Glomerular endothelial cell (primary cell): ENCODE data around the gene CAB39. TPM values are rescaled to one million over a fixed set of nuclear protein-coding genes. Genes with fewer than 3 reads are reported as not detected.
"Not testable (repeated sequence)": the region's sequence is repeated elsewhere in the genome, so short reads cannot be mapped to it uniquely, and the experiment has no call there.

Experiments
- DNase-seq: peaks from one replicate; pipeline ENCODE4 v3.0.0-alpha.2; 2011; ENCODE audit warnings: low read depth, low spot score; ENCODE audit errors: extremely low read depth
- total RNA-seq: library from RNA; depleted of rRNA; stranded (reverse); fragments of >200 nt; gene quantifications from 2 replicates; pipeline ENCODE4 v1.2.3, GENCODE V29; 2015

The CAB39 gene
- total RNA-seq, 1 donor from 2014 or later = 70.9 TPM

DNA sequence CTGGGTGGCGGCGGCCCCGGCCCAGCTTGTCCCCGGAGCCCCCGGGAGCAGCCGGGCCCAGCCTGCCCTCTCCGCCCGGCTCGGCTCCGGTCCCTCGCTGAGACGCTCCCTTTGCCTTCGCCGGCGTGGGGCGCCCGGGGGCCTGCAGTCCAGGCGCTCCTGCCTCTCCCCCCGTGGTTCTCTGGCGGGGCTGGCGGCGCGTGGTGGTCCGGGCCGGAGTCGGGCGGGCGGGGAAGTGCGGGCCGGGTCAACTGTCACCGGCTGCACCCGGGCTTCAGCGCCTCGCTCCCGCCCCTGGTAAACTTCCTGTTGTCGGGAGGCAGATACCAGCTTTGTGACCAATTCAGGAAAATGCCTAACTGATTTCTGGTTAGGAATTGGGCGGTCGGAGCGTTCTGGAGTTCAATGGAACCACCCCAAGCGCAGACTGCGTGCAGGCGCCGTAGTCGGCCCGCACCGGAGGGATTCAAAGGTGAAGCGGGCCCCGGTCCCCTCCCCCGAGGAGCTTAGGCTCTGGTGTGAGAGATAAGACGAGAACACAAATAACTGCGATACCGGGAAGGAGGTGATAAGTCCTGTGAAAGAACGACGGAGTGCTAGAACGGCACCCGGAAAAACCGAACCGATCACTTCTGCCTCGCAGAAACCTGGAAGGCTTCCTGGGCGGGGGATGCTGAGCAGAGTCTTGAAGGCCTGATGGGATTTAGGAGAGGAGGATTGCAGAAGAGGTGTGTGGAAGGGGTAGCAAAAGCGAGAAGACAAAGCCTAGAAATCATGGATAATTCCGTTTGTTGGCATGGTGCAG, 891 bp downstream of the CAB39 start:
- DNase-seq = no peak

DNA sequence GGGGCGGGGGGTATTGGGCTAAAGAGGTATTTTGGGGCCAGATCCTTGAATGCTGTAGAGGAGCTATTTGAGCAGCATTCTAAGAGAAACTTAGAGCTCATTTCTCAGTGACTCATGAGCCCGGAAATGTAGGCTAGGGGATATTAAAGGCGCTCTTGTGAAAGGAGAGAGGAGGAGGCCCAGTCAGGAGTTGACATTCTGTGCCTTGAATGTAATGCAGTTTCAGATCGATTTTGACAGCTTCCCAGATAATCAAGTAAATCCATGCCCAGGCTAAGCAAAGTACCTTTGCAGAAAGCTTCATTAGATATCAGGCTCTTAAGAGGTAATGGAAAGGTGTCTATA, 1.5 kb downstream of the CAB39 start:
- DNase-seq = peak; percentile 29

DNA sequence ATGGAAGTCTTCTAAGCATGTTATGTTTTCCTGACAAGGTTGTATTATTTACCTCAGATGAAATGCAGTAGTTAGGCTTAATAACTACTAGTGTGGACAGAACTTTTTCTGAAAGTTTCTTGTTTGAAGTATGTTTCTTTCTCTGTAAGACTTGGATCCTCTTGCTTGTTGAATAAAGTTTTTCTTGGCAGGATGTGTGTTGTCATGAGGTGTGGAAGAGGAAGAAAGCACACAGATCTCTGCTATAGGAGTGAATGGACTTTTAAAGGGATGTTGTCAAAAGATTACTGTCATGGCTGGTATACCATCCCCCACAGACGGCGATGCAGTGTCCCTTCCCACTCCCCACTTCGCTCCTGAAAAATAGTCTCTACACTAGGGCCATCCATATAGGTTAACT, 2.6 kb downstream of the CAB39 start:
- no peak for DNase-seq

DNA sequence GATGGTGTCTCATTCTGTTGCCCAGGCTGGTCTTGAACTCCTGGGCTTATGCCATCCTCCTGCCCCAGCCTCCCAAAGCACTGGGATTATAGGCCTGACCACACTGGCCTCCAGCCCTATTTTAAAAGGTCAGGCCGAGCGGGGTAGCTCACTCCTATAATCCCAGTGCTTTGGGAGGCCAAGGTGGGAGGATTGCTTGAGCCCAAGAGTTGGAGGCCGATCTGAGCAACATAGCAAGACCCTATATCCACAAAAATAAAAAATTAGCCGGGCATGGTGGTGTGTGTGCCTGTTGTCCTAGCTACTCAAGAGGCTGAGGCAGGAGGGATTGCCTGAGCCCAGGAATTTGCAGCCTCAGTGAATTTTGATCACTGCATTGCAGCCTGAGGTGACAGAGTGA, 3.9 kb downstream of the CAB39 start:
- no peak for DNase-seq

DNA sequence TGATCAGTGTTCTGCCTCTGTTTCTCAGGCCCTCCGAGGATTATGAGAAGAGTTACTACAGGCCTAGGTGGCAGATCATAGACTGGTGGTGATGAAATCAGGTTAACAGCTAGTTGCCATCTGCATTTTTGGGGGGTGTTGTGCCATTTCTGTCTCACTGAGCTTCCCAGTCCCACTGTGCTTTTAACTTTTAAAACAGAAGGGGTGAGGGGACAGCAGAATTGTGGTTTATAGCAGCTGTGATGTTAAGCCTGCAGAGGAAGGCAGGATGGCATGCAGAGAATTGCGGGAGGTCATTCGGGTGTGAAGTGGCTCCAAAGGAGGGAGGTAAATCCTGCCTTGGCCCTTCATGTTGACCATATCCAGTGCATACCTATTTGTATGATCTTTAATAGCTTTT, 5.0 kb downstream of the CAB39 start:
- DNase-seq = no peak

DNA sequence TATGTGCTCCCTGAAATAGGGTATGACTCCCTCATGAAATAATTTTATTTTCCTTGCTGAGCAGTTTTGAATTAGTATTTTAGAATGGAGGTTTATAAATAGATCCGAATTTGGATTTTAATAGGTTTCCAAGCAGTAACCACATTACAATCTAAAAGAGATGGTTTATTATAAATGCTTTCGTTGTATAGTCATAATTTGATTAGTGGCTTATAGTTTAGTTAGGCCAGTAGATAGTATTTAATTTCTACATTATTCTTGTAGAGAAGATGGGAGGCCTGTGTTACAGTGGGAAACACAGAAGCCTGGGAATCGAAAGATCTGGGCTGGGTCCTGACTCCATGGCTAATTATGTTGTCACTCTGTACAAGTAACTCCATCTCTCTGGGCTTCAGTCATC, 6.7 kb downstream of the CAB39 start:
- DNase-seq = no peak

DNA sequence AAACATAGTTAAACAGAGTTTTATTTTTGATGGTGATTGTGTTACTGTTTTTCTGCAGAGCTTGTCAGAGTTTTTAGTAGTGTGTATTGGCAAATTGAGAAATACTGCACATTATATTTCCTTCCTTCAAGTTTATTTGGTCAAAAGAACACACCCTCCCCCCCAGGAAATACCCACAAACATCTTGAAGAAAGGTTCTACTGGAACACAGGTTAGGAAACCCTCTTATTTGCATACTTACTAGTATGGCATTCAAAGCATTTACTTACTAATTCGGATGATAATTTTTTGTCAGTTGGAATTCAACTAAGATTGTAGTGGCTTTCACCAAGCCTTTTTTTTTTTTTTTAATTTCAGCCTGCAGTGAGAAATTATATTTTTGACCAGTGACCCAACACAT, 9.1 kb downstream of the CAB39 start:
- no peak for DNase-seq

DNA sequence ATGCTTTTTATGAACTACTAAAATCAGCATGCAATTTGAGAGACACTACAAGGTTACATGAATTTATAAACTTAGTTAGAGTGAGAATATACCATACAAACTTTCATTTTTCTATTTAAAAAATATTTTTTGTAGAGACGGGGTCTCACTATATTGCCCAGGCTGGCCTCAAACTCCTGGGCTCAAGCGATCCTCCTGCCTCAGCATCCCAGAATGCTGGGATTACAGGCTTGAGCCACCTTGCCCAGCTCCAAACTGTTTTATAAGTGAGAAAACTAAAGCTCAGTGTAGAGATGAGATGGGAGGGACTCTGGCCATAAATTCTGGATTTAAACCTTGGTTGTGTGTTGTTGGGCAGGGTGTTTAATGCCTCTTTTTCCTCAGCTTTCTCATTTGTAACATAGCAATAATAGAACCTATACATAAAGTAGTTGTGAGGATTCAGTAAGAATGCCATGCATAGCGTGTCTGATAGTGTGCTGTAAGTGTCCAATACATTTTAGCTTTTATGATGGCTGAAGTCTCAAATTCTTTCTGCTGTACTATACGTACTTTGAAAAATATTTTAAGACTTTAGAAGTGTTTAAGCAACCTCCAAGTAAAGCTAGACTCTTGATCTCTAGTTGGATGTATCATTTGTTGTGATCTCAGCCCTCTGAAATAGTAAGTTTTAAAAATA, 9.7 kb downstream of the CAB39 start:
- no peak for DNase-seq

DNA sequence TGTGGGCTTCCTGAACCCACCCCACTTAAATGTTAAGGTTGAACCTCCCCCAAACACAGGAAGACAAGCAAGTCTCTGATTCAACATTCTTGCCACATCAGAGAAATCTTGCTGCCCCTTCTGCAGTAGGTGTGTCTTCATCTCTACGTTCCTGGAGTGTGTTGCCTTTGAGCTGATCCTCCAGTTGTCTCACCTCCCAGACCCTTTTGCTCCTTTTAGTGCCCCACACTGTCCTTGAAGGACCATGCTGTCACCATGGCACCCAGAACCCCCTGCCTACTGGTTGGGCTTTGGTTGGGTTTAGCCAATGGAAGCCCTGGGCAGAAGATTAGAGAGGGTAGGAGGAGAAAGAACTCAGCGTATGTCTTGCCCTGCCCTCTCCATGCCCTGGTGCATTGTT, 10.7 kb downstream of the CAB39 start:
- DNase-seq = no peak

DNA sequence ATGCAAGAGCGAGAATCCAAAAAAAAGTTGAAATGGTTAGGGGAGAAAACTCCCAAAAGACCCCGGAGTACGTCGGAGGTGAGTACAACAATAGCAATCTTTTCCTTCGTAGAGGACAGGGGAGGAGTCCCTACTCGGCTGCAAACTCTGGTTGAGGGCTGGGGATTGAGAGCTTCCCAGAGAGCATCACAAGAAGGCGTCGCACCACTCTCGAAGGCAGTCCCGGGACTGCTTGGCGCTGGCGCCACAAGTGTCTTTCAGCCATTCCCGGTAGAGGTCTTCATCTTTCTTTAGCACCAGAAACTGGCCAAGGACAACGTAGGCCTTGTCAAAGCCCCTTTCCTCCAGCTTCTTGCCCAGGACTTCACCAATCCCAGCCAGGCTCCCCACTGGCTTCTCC, 12.3 kb downstream of the CAB39 start:
- not testable (repeated sequence) for DNase-seq

DNA sequence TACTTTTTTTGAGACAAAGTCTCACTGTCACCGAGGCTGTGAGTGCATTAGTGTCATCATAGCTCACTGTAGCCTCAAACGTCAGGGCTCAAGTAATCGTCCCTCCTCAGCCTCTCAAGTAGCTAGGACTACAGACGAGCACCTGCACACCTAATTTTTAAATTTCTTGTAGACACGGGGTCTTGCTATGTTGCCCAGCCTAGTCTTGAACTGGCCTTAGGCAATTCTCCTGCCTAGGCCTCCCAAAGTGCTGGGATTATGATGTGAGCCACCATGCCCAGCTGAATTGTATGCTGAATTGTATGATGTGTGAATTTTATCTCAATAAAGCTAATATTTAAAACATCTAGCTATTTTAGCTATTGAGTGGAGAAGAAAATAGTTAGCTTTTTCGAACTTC, 18.9 kb downstream of the CAB39 start:
- no peak for DNase-seq

DNA sequence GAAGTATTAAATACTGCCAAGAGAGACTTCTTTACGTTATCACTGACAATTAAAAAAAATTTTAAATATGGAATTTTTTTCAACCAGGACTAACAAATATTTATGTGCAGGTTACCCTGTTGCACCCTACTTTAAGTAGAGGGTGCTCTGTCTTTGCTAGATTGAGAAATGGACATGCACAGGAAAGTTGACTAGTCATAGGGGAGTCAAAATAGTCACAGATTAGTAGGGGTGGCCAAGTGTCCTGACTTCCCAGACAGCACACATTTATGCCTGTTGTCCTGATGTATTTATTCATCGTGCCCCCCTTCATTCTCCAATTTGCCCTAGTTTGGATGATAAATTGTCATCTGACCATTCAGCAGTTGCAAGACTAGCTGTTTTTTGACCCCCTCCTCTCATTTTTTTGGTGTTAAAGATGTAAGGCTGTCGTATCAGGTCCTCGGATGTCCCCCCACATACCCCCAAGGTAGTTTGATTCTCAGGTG, 20.3 kb downstream of the CAB39 start:
- no peak for DNase-seq

DNA sequence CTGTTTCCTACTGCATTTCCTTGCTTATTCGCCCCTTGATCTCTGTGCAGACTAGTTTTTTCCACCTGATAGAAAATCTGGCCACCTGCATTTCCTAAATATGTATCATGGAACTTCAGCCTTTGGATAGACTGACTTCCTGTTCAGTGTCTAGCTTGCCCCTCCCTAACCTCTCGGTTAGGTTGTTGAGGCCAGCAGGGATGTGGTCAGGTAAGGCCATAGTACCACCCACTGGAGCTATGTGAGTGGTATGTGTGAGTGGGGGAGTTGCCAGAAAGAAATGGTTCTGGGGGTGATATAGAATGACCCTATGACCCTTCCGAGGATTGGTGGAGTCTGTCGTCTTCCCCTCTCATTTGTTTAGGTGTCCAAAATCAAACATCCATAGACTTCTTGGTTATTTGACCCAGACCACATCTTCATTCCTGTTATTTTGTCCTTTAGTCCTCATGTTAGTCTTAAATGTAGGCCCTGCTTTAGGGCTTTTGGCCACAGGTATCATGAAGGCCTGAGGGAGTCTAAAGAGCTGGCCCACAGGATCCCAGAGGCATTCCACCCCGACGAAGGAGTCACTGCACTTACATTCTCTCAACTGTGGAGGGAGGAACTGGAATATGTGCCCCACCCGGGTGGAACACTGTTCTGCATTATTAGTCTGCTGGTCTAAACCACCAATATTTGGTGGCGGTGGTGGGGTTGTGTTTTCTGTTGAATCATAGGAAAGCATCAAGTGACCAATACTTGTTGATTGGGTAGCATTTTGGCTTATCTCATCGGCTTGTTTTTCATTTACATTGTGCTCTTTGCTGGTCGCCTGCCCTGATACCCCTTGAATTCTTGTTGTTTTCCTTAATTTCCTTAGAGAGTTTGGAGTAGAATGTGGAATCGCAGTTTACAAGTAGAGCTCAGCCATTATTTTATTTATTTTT, 21.9 kb downstream of the CAB39 start:
- no peak for DNase-seq

DNA sequence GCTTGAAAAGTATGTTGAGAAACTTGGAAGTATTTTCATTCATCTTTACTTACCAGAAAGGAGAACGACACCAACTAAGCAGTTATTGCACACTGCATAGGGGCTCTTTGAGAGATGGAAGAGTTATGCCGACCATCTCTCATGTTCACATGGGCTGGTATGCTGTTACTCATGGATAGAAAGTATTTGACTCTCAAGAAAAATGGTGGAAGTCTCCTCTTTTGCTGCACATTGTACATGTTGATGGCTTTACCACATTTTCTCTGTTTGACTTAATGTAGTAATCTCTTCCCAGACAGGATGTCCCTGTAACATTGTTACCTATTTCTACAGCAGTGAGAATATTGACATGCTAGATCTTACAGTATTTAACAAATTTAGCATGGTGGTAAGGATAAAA, 23.2 kb downstream of the CAB39 start:
- DNase-seq = no peak

DNA sequence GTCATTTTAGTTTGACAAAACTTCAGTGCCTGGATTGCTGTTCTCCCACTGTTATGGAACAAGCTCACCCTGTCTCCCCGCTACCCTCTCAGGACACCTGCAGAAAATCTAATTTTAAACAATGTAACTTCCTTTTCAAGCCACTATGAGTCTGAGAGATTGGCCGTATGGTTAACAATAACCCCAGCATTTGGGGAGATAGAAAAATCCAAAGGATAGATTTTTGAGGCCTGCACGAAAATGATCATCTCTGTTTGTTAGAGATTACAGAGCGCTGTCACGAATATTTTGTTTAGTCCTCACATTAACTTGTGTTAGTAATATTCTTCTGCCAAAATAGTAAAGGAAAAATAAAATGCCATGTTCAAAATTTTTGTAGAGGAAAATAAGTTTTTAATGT, 24.7 kb downstream of the CAB39 start:
- DNase-seq = no peak

DNA sequence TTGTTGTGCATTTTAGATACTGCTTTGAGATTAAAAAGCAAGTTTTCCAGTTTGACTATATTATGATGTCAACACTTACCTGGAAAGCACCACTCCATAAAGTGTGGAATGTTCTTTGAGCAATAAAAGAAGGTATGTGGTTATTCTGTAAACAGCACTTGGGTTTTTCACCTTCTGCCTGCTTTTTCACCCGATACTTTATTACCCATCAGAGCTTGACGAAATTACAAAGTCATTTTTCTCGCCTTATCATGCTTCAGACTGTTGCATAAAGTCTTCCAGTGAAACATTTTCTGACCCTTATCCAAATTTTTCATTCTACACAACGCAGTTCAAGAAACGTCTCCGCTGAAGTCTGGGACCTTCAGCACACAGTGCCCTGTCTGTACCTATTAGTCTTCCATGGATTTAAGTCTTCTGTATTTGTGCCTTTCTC, 25.2 kb downstream of the CAB39 start:
- DNase-seq = no peak

DNA sequence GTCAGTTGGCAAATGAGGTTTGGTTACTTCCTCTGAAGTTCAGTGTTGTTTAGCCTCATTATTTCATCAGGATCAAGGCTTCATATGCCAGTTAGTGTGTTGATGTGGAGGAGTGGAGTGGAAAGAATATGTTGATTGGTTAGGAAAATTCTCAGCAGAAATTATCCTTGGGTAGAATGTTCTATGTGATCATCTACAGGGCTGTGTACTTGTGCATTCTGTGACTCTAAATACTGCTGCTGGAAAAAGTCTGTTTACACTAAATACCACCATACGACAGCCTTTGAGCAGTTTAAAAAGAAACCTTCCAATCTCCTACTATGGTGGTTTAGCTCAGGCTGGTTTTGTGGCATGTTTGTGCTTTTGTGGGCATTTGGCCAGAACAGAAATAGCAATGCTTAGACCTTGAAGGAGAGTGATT, 25.8 kb downstream of the CAB39 start:
- DNase-seq = no peak

DNA sequence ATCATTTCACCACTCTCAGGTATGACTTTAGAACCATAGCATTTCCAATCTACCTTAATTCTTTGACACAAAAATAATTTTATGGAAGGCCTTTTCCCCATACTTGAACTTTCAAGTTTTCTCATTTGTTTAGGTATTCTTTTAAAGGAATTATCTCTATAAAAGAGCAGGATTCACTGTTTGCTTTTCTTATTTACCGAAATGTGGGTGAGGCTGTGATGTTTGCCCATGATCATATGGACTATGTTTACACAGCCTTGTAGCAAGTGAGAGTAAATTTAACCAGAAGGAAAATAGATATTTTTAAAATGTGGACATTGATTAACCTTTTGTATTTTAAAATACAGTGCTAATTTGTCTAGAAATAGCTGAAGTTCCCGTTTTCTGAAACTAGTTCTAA, 26.3 kb downstream of the CAB39 start:
- no peak for DNase-seq

DNA sequence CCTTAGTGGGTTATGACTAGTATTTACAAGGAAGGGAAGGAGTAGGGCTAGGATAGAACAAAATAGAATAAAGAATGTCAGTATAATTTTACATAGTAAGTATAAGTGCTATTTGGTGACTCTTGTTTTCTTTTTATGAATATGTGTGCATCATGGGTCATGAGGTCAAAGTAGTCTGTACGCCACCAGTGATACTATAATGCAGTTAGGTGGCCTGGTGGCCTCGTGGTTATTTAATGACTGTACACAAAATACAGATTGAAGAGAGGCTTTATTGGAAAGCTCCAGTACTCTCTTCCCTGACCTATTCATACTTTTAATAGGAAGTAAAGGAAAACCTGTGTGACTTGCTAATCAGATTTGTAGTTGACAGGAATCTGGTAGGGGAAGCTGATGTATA, 27.3 kb downstream of the CAB39 start:
- DNase-seq = no peak

DNA sequence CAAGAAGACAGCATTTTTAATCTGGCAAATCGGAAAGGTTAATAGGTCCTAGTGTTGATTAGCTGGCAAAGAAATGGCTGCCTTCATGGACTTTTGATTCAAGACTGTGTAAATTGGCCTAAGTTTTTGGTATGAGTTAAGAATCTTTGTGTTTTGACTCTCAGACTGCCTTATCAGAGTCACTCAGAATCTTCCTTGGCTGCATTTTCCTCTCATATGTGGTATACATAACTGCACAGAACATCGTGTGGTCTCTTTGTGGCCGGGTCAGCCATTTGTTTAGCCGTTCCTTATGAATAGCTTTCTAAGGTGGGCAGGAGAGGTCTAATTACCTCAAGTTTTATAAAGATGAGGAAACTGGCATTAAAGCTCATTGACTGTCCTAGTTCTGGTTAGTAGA, 30.1 kb downstream of the CAB39 start:
- no peak for DNase-seq

DNA sequence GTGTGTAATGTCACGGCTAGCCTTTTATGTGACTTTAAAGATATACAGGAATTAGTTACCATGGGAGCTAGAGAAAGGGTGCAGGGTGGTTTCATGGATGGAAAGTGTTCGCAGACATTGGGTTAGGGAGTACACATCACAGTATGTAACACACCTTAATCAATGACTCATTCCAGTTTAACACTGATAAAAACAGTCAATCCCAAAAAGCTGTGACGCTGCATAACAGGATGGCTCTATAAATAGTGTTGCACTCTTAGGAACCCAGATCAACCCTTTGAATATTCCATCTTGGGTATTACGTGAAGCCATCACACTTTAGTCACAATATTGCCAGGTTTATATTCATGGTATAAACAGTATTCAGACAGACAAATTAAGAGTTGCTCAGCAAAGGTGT, 33.6 kb downstream of the CAB39 start:
- DNase-seq = no peak
